Measurements from ENCODE around the gene PPP2R3A.

GRCh38 chr3:135987661-135988060 is 22.1 kb downstream of the PPP2R3A start:
- TF ChIP-seq CTCF (IDR thresholded peaks at IDR 0.05; ENCODE audit: low read depth, low read length) (no peak), POLR2A (IDR thresholded peaks at IDR 0.05; ENCODE audit: extremely low read depth, insufficient read length) (no peak)
